Hematopoietic multipotent progenitor cell treated with erythropoietin and hydrocortisone succinate and interleukin-3 and kit ligand, for 17 days (in vitro differentiated cells): ENCODE results near the gene DOCK8.

Experiments
- DNase-seq: peaks from one replicate; pipeline ENCODE4 v3.0.0-alpha.2; 2015; ENCODE audit warnings: low spot score

DOCK8 gene

GRCh38 chr9:268616-269015, 54.0 kb downstream of the DOCK8 start:
- DNase-seq = no peak

- DNase-seq = no peak
These were observed 54.5 kb downstream of the DOCK8 start for GRCh38 chr9:269081-269711.

- DNase-seq = no peak
These were observed 56.1 kb downstream of the DOCK8 start for GRCh38 chr9:270657-271237.

GRCh38 chr9:272251-273213, 57.9 kb downstream of the DOCK8 start:
- DNase-seq = no peak

GRCh38 chr9:274406-274805, 59.7 kb downstream of the DOCK8 start:
- no peak for DNase-seq

GRCh38 chr9:277601-278295, 63.1 kb downstream of the DOCK8 start:
- no peak for DNase-seq

GRCh38 chr9:278651-279050, 64.0 kb downstream of the DOCK8 start:
- DNase-seq = no peak

- DNase-seq = no peak
These were observed 65.0 kb downstream of the DOCK8 start for GRCh38 chr9:279674-280073.

- peak; percentile 58 for DNase-seq
These were observed 67.3 kb downstream of the DOCK8 start for GRCh38 chr9:281741-282645.

- DNase-seq = no peak
These were observed 71.5 kb downstream of the DOCK8 start for GRCh38 chr9:286071-286740.

GRCh38 chr9:289121-289520, 74.5 kb downstream of the DOCK8 start:
- no peak for DNase-seq

- no peak for DNase-seq
These were observed 78.2 kb downstream of the DOCK8 start for GRCh38 chr9:292915-293314.

- DNase-seq = no peak
These were observed 80.9 kb downstream of the DOCK8 start for GRCh38 chr9:295576-295975.

GRCh38 chr9:296411-296810, 81.7 kb downstream of the DOCK8 start:
- no peak for DNase-seq

- DNase-seq = no peak
These were observed 82.7 kb downstream of the DOCK8 start for GRCh38 chr9:297104-297972.

- DNase-seq = no peak
These were observed 88.8 kb downstream of the DOCK8 start for GRCh38 chr9:303502-303901.

GRCh38 chr9:304106-304505, 89.4 kb downstream of the DOCK8 start:
- DNase-seq = no peak

GRCh38 chr9:304519-305185, 90.0 kb downstream of the DOCK8 start:
- DNase-seq = no peak

GRCh38 chr9:306907-307306, 92.2 kb downstream of the DOCK8 start:
- peak; percentile 52 for DNase-seq
